ENCODE data around the gene TRIM7.
A peak's percentile ranks its signal among the peaks of the same experiment; 100 is the strongest.

TRIM7 gene

GRCh38 chr5:181160152-181160754 lies 44.7 kb downstream of the TRIM7 start:
- TF ChIP-seq CTCF (IDR thresholded peaks at IDR 0.05; ENCODE audit: insufficient read depth, low read depth, low read length, missing control alignments) = no peak
- peak; percentile 64 for DNase-seq (ENCODE audit: low read depth)
- H3K4me3 ChIP-seq (ENCODE audit: low read length) = peak overlapping the region; percentile 8

GRCh38 chr5:181159286-181160151 lies 45.5 kb downstream of the TRIM7 start:
- H3K4me3 ChIP-seq (ENCODE audit: low read length) = no peak overlapping the region
- peak; percentile 83 for DNase-seq (ENCODE audit: low read depth)
- peak; percentile 92 for TF ChIP-seq CTCF (IDR thresholded peaks at IDR 0.05; ENCODE audit: insufficient read depth, low read depth, low read length, missing control alignments)

GRCh38 chr5:181158869-181159268 lies 46.1 kb downstream of the TRIM7 start:
- no peak for DNase-seq (ENCODE audit: low read depth)
- no peak overlapping the region for H3K4me3 ChIP-seq (ENCODE audit: low read length)
- TF ChIP-seq CTCF (IDR thresholded peaks at IDR 0.05; ENCODE audit: insufficient read depth, low read depth, low read length, missing control alignments) = no peak

GRCh38 chr5:181156758-181157157 lies 48.2 kb downstream of the TRIM7 start:
- DNase-seq (ENCODE audit: low read depth) = no peak
- TF ChIP-seq CTCF (IDR thresholded peaks at IDR 0.05; ENCODE audit: insufficient read depth, low read depth, low read length, missing control alignments) = no peak
- H3K4me3 ChIP-seq (ENCODE audit: low read length) = no peak overlapping the region

- no peak for TF ChIP-seq CTCF (IDR thresholded peaks at IDR 0.05; ENCODE audit: insufficient read depth, low read depth, low read length, missing control alignments)
- no peak overlapping the region for H3K4me3 ChIP-seq (ENCODE audit: low read length)
- DNase-seq (ENCODE audit: low read depth) = no peak
Observed at GRCh38 chr5:181153814-181154213, 51.2 kb downstream of the TRIM7 start.

- H3K4me3 ChIP-seq (ENCODE audit: low read length) = no peak overlapping the region
- peak; percentile 63 for DNase-seq (ENCODE audit: low read depth)
- no peak for TF ChIP-seq CTCF (IDR thresholded peaks at IDR 0.05; ENCODE audit: insufficient read depth, low read depth, low read length, missing control alignments)
Observed at GRCh38 chr5:181152406-181152805, 52.6 kb downstream of the TRIM7 start.

Data from epithelial cell of esophagus (primary cell).